Hematopoietic multipotent progenitor cell treated with erythropoietin and hydrocortisone succinate and interleukin-3 and kit ligand, for 15 days (in vitro differentiated cells): ENCODE data around the gene CTNNA2.

Experiments used
- DNase-seq: peaks from one replicate; pipeline ENCODE4 v3.0.0-alpha.2; 2015; ENCODE audit warnings: low spot score

The CTNNA2 gene

DNA sequence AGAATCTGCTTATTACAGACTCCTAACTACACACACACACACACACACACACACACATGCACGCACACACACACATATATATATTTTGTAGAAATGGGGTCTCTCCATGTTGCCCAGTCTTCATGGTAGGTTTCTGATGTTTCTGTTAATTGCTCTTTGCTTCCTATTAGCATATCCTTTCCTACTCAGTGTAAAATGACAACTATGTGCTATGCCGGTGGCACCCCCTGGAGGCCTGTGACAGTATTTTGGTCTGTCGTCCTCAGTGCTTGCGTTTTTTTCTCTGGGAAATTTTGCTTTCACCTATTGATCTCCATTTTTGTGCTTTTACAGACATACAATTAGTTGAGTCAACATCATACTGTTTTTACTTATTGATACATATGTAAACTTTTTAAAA lies 469.6 kb downstream of the CTNNA2 start:
- DNase-seq, result no peak

DNA sequence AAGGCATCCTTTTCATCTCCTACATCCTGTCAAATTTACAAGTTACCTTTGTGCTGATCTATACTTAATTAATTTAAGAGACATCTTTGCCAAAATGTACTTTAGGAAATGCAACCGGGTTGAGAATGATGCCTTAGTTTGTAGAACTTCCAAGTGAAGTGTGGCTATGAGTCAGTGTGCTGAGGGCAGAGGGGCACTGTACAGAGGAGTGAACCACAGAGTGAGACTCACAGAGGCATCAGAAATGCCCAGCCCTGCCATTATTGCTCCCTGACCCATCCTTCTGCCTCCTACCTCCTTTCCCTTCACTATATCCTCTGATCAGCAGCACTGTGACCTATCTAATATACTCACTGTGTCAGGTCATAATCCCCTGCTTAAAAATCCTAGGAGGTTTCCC lies 471.6 kb downstream of the CTNNA2 start:
- DNase-seq, result no peak

DNA sequence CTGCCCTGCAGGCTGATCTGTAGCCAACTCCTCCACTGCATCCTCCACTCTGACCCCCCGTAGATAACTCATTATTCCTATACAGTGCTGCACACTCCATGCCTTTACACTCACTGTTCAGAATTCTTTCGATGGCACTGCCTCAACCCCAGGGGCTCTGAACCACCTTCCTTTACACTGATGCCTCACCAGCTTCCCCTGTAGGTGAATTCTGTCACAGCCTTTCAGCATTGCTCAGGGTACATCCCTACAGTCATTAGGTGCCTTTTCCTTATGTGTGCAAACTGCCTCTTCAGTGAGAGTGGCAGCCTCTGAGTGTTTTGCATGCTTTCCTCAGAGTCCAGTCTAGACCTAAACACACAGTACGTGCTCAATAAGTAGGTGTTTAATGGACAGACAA lies 472.3 kb downstream of the CTNNA2 start:
- DNase-seq, result no peak

DNA sequence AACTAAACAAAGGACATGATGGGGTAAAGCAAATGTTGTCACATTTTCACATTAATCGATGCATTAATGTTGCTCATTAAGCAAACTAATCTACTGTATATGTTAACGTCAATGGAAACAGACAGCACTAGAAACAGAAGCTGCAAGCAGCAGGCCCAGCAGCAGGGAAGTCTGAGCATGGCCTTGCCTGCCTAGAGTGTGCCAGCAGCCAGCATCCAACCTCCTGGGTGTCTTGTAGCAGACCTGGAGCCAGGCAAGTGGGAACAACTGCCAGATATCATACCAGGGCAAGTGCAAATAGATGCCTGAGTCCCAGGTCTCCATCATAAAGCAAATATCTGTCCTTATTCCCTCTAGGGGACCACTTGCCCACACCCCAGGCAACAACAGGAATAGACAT lies 472.7 kb downstream of the CTNNA2 start:
- DNase-seq, result no peak

DNA sequence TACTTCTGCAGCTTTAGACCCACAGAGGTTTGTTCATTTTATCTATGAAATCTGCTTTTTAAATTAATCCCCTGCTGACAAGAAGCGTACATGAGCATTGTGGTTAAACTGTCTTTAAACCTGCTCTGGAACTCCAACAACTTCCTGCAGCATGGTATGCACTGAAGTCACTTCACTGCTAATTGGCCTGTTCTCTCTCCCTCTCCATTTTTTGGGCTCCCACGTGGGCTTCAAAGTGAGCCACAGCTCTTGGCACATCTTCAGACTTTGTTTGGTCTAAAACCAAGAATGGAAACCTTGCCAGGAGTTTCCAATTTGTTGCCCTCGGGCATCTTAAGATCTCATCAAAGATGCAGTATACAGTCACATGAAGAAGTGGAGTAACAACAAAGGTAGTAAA lies 480.3 kb downstream of the CTNNA2 start:
- DNase-seq, result no peak

DNA sequence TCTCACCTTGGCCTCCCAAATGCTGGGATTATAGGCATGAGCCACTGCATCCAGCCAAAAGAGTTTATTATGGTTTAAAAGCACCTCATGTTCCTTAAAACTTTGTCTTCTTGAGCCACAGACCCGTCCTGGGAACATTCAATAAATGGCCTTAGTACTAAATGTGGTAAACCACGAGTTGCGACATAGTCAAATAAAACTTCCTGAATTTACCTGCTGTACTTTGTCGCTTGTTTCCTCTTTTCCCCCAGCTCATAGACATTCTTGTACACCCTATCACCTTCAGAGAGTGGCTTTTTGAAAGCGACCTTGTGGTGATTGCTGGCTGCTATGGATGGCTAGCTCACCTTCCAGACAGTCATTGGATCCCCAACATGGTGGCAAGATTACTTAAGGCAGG lies 481.3 kb downstream of the CTNNA2 start:
- no peak for DNase-seq

DNA sequence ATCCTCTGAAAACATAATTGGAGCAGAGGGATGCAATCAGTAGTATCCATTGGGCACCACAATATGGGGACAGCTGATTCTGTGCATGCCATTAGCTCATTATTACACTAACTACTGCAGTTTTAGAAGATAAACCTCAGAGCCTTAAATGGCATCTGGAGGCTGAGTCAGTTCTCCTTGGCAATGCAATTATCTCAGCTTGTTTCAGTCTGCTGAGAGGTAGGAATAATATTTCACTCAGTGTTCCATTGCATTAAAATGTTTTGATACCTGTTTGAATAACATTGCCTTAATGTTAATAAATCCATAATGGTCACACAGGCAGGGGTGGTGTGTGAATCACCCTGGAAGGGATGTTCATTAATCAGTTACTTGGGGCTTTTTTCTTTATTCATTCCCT lies 482.1 kb downstream of the CTNNA2 start:
- DNase-seq, result no peak

DNA sequence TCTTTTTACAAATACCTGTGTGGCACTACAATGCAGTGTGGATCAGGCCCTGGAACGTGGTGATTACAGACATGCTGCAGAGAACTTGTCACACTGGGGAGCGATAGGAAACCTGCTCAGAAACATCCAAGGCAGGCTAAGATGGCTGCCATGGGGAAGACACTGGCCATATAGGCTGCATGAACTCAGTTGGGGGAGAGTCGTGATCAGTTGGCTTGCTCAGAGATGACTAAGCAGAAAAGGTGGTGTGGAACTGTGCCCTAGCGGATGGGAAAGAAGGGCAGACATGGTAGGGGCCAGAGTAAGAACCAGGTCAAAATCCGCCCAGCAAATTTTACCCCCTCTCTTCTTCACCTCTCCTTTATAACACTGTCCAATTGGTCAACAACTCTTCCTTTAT lies 483.9 kb downstream of the CTNNA2 start:
- DNase-seq, result no peak

DNA sequence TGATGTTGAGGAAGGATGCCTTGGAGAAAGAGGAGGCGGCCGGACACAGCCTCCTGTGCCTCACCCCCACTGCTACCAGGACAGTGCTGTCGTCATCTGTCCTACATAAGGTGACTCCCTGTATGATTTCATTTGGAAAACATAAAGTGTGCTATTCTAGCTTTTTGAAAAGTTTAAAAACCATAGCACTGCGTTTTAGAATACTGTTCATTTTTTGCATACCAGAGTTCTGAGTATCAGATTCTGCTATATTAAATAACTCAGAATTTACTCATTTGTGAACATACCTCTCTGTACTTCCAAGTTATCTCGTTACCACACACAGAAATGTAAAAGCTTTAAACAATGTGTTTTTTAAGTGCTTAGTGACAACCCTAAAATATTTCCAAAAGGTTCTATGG lies 488.9 kb downstream of the CTNNA2 start:
- no peak for DNase-seq

DNA sequence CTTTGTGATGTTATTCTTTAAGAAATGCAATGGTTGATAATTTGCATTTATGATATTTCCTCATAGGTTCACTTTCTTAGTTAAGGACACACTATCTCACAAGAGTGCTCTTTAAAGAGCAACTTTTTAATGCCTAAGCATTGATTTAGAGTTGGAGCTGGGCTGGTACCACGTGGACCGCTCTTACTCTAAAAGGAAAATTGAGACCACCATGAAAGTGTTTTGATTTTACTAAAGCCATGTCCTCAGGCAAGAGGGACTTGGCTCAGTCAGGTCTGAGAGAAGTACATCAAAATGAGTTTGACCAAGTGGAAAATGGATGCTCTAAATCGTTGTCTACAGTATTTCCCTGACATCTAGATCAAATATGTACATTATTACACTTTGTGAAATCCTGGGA lies 489.3 kb downstream of the CTNNA2 start:
- no peak for DNase-seq

DNA sequence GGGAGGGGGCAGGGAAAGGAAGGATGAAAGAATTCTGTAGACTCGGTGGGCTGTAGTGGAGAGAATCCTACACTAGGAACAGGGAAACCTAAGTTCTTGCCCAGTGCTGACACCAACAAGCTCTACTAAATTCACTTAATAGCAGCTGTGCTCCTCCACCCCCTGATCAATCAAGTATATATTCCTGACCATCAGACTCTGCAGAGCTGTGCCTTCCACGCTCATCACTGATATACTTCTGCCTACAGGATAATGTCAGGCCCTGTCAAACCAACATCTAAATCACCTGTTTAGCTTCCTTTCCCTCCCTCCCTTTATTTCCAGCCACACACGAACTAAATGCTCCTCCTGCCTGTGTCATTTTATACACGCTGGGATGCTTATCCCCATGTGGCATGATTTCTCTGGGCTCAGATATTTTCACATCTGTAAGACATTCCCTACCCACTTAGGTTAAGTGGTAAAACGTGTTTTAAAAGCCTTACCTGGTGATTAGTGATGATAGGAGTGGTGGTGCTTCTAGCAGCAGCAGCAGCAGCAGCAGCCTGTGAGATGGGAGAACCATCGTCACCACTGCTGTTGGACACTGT lies 489.8 kb downstream of the CTNNA2 start:
- DNase-seq, result no peak

DNA sequence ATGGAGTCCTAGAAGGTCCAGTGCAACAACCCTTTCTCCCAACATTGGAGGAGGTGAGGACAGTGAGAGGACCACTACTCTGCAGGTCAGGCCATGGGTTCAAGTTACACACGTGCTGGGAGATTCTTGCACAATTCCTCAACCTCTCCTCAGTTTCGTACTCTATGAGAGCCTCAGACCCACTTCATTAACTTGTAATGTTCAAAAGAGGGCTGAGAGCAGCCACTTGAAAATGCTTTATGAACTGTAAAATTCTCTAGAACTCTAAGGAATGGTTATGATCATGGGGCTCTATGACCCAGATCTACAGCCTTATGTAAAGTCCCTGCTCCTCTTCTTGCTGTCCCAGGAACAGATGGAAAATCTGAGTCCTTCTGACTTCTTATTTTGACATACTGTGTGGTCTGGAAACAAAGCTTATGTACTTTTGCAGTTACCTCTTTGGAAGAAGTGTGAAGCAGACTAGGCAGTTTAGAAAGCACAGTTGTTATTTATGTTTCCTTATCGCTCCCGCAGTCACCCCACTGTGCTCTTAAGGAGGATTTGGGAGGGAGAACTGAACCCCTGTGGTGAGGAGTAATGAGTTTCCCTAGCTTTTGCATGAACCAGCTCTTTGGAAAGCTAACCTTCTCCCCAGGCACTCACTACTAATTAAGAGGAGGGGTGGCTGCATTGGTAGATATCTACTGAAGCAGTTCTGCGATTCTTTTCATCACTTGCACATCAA lies 495.1 kb downstream of the CTNNA2 start:
- no peak for DNase-seq

DNA sequence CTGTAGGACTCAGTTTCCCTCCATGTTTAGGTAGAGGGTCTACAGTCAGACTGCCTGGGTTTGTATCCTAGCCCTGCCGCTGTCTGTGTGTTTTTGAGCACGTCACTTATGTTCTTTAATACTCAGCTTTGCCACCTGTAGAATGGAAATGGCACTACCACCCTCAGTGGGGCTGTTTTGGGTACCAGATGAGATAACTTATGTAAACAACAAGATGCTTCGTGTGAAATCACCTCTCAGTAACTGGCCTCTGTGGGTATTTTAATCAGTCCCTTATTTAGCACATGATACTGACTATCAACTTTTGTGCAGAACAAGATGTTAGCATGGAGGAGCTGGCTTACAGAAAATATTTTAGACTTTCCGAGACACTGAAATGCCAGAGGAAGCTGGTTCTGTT lies 495.7 kb downstream of the CTNNA2 start:
- DNase-seq, result no peak

DNA sequence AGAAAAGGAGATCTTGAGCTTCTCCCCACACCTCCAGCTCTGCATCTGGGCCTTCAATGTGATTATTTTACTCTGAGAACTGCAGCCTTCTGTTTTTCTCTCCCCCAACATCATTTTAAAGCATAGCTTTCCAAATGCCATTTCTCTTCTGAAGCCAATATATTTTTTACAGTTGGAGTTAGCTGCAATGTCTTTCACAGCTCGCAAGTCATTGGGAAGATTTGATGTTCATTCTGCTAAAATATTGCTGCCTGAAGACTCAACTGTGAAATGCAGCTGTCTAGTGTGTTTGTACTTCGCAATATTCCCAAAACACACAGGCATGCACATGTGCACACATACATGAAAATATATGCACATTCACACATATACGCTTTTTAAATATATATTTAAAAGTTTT lies 496.4 kb downstream of the CTNNA2 start:
- no peak for DNase-seq

DNA sequence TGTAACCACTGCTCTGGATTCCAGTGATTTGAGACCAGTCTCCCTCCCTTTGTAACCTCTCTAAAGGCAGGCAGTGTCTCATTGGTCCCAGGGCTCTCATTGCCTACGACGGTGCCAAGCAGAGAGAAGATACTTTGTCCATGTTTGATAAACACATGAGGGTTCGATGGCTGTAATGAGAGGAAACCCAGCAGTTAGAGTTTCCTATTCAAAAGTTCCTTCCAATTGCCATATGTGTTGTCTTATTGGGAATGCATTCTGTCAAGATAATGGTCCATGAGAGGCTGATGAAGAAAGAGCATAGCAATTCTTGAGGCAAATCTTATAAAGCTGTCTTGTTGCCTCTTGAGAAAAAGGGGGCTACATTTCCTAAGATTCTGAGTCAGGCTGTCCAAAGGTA lies 499.2 kb downstream of the CTNNA2 start:
- no peak for DNase-seq

DNA sequence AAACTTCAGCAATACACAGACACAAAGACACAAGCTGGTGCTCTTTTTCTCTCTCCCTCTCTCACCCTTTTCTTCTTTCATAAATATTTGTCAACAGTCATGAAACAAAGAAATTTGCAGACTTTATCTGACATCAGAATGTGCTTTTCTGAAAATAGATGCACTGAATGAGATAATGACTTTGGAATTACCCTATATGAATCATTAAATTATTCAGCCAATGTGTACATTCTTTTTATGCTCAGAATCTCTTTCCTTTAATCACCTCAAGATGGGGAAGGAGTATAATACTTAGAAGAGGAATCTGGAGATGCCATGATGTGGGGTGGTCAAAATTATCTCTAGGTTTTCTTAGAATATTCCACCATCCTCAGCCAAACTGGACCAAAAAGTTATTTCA lies 501.8 kb downstream of the CTNNA2 start:
- DNase-seq, result no peak

DNA sequence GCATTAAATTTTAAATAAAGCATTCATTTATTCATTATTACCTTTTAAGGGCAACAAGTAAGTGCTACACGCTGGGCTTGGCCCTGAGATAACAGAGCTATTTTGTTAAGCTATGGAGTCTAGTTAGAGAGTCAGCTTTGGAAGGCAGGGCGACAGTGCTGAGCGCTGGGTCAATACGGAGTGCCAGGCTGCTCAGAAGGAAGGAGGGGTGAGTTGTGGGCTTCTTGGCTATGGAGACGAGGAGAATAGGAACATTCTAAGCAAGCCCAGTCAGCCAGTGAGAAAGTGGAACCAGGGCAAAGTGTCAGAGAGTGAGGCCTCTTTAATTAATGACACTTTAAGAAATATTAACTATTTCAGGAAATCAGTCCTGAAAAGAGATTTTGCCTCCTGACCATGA lies 503.3 kb downstream of the CTNNA2 start:
- DNase-seq, result no peak

DNA sequence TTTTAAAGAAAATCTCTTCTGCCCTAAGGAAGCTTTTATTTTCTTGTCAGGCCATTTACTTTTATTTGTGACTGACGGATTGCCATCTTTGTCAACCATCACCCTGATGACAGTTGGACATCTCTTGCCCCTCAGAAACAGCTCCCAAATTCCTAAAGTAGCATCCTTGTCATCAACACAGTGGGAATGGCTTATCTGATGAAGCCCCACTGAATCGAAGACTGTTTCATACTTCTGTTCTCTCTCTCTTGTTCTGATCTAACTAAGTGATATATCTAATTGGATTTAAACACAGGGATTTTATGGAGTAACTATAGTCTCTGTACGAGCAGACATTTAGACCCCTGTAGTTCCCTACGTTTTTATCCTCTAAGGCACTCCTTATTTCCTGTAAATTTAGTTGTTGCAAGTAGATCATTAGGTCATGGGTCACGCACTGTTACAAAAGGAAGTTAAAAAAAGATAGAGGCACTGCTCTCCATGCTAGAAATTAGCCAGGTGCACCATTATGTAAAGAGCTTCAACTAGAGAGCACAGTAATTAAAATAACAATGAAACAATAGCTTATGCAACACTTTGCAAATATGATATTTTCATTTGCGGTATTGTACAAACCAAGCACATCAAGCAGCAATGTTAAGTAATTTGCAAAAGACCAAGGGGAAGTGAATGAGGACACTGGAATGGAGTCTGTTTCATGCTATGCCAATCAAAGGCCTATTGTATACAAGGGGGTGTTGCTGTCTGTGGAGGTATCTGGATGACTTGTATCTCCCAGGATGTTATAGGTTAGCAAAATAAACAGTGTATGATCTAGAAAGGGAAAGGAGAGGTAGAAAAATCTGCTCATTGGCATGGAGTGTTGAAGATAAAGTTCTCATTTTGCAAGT lies 507.0 kb downstream of the CTNNA2 start:
- no peak for DNase-seq

DNA sequence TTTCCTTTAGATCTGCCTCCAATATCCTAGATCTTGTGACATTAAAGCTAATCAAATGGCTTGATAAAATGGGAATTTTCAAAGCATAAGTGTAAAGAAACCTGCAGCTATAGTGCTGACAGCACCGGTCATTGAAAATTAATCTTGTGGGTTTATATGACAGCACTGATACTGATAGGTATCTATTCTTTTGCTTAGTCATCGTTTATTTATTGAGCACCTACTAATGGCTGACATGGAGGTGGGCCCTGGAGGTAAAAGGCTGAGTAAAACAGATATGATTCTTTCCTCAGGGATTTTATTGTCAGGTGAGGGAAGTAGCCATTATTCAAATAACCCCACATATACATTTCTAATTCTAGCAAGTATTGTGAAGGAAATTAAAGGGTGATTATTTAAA lies 509.2 kb downstream of the CTNNA2 start:
- no peak for DNase-seq

DNA sequence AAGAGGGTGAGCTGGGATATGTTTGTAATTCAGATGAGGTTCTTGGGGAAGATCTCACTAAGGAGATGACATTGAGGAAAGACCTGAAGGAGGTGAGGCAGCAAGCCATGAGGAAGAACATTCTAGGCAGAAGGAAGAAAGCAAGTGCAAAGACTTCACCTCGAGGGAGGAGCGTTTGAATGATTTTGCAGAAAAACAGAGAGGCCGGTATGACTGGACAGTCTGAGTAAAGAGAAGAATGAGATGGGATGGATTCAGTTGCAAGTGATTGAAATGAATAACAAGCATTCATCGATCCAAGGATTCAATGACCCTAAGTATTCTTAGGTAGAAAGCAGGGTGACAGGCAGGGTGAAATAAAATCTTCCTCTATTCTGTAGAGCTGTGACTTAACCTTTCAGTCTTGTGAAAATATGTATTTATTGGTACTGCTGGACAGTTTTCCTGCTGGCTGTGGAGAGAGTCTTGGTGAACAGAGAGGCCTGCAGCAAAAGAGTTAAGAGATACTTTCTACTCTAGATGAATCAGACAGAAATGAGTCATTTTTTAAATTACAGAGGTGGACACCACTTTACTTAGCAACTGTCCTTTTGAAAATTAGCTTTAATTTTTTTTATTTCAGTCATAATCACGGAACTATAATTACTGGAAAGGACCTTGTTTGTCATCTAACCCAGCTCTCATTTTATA lies 513.3 kb downstream of the CTNNA2 start:
- DNase-seq, result no peak

DNA sequence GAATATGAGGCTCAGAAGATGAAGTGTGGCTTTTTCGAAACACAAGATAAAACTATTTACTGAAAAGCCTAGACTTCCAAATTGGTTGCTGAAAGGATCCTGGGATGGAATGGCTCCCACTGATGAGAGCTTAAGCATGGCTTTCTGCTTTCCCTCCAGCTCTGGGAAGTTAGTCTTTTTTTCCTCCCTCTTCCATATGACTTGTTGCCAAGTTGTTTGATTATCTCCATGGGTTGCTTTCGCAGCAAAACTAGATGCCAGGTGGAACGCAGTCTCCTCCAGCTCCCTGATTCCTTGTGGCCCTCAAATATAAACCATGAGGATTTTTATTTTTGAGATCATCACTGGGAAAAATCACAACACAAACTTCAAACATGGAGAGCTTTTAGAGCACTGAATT lies 515.2 kb downstream of the CTNNA2 start:
- no peak for DNase-seq

DNA sequence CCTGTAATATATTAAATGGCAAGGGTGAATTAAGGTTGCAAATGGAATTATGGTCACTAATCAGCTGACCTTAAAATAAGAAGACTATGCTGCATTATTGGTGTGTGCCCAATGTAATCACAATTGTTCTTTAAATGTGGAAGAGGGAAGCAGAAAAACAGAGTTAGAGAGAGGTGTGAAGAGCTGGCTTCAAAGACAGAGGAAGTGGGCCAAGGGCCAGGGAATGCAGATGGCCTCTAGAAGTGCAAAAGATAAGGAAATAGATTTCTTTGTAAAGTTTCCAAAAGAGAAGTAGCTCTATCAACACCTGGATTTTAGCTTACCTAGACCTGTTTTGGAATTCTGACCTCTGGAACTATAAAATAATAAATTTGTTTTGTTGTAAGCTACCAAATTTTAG lies 515.7 kb downstream of the CTNNA2 start:
- DNase-seq, result no peak

DNA sequence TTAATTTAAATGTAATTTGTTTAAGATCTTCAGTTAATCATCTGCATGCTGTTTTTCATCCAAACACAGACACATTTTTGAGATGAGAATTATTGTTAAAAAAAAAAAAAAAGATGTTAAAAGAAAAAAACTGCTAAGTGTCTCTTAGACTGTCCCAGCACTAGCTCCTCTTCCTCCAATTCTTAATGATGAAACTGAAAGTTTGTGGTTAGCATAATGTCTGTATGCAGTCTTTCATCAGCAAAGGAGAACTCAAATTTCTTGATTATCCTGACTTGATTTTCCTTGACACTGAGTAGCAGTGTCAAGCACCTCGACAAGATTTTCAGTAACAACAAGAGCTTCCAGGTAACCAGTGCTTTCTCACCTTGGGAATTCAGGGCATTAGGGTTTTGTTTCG lies 517.3 kb downstream of the CTNNA2 start:
- DNase-seq, result no peak
